ENCODE measurements around the gene ST3GAL4. TPM values are rescaled to one million over a fixed set of nuclear protein-coding genes. Genes with fewer than 3 reads are reported as not detected.

The ST3GAL4 gene
- total and polyA plus RNA-seq, 3 donors from 2014 or later = 102 to 221 (median 212) TPM

DNA sequence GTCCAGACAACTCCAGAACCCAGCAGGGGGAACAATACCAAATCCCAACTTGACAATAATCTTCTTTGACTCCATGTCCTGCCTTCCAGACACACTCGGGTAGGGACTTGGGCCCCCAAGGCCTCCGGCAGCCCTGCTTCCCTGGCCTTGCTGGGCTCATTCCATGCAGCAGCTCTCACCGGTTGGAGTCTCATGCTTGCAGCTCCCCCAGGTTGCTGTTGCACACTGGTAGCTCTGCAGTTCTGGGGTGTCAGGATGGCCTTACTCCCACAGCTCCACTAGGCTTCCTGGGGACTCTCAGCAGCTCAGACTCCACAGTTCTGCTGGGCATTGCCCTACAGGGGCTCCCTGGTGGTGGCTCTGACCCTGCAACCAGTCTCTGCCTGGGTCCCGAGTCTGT is 42.8 kb downstream of the ST3GAL4 start:
- DNase-seq = no peak
- intact Hi-C loops (cut with DNase I; ENCODE audit: low total_unique reads) = no loop called here
- H3K9me3 ChIP-seq = no peaks in the 10 kb centered on the region
- TF ChIP-seq POLR2A (IDR thresholded peaks at IDR 0.05) = no peak
- TF ChIP-seq, protein P1, sequence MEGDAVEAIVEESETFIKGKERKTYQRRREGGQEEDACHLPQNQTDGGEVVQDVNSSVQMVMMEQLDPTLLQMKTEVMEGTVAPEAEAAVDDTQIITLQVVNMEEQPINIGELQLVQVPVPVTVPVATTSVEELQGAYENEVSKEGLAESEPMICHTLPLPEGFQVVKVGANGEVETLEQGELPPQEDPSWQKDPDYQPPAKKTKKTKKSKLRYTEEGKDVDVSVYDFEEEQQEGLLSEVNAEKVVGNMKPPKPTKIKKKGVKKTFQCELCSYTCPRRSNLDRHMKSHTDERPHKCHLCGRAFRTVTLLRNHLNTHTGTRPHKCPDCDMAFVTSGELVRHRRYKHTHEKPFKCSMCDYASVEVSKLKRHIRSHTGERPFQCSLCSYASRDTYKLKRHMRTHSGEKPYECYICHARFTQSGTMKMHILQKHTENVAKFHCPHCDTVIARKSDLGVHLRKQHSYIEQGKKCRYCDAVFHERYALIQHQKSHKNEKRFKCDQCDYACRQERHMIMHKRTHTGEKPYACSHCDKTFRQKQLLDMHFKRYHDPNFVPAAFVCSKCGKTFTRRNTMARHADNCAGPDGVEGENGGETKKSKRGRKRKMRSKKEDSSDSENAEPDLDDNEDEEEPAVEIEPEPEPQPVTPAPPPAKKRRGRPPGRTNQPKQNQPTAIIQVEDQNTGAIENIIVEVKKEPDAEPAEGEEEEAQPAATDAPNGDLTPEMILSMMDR (IDR thresholded peaks at IDR 0.05) = no peak
- no peak overlapping the region for H3K27ac ChIP-seq
- no peaks in the 10 kb centered on the region for H3K36me3 ChIP-seq (ENCODE audit: low read depth, missing control alignments)
- no peak overlapping the region for H3K4me3 ChIP-seq
- 57 to 72% methylated on average over 2 to 4 of the region's 4 CpGs for WGBS, 2 donors
- peaks cover 73% of the 10 kb centered on the region for H3K4me1 ChIP-seq
- no peaks in the 10 kb centered on the region for H3K27me3 ChIP-seq

DNA sequence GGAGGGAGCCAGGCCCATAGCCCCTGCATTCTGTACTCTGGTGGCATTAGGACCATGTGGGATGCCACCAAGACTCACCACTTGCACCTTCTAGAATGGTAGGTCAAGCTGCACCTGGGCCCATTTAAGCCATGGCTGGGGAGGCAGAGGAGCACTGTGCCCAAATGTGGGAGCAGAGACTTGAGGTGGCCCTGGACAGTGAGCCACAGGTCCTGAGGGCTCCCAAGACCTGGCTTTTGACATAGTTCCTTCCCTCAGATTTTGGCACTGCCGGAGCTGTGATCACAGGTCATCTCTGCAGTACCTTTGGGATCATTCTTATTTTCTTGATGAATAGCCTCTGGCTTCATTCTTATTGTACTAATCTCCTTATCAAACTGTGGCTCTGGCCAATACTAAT is 43.2 kb downstream of the ST3GAL4 start:
- Histone ChIP-seq H3K27ac (no peak overlapping the region), H3K4me1 (peaks cover 73% of the 10 kb centered on the region), H3K9me3 (no peaks in the 10 kb centered on the region), H3K27me3 (no peaks in the 10 kb centered on the region), H3K36me3 (ENCODE audit: low read depth, missing control alignments) (no peaks in the 10 kb centered on the region), H3K4me3 (no peak overlapping the region)
- DNase-seq = no peak
- intact Hi-C loops (cut with DNase I; ENCODE audit: low total_unique reads) = no loop called here
- 85 to 100% methylated on average over 1 of the region's 1 CpG for WGBS, 2 donors
- TF ChIP-seq, protein P1 (IDR thresholded peaks at IDR 0.05) = no peak
- TF ChIP-seq POLR2A (IDR thresholded peaks at IDR 0.05) = no peak

DNA sequence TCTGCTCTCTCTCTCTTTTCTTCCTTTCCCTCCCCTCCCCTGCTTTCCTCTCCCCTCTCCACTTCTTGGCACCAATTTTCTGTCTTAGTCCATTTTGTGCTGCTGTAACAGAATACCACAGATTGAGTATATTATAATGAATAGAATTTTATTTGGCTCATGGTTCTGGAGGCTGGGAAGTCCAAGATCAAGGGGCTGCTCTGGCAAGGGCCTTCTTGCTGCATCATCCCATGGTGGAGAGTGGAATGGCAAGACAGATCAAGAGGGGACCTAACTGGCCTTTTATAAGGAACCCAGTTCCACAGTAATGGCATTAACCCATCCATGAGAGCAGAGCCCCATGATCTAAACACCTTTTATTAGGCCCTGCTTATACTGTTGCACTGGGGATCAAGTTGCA is 44.5 kb downstream of the ST3GAL4 start:
- Histone ChIP-seq H3K4me1 (peaks cover 71% of the 10 kb centered on the region), H3K27me3 (no peaks in the 10 kb centered on the region), H3K4me3 (no peak overlapping the region), H3K36me3 (ENCODE audit: low read depth, missing control alignments) (no peaks in the 10 kb centered on the region), H3K9me3 (no peaks in the 10 kb centered on the region), H3K27ac (peak overlapping the region in 1 of 2 donors; percentile 77)
- TF ChIP-seq, protein P1 (IDR thresholded peaks at IDR 0.05) = no peak
- TF ChIP-seq POLR2A (IDR thresholded peaks at IDR 0.05) = no peak
- no peak for DNase-seq
- intact Hi-C loops (cut with DNase I; ENCODE audit: low total_unique reads) = no loop called here

DNA sequence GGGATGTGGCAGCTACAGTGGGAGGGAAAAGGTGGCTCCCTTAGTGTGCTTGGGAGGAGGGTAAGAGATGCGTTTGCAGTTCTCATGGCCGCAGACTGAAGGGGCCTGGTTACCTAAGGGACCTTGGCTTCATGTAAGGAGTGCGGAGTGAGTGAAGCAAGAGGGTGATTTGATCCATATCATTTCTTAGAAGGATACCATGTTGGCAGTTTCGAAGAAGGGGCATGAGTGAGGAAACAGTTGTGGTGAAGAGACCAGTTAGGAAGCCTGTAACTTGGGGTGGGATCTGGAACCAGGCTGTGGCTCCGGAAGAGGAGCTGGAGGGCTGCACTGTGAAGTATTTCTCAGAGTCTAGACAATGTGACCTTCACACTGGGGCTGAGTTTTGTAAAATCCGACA is 45.0 kb downstream of the ST3GAL4 start:
- 71 to 74% methylated on average over 6 of the region's 6 CpGs for WGBS, 2 donors
- Histone ChIP-seq H3K27me3 (no peaks in the 10 kb centered on the region), H3K36me3 (ENCODE audit: low read depth, missing control alignments) (no peaks in the 10 kb centered on the region), H3K27ac (peak overlapping the region in 1 of 2 donors; percentile 77), H3K4me3 (no peak overlapping the region), H3K9me3 (no peaks in the 10 kb centered on the region), H3K4me1 (peaks cover 67% of the 10 kb centered on the region)
- TF ChIP-seq, protein P1 (IDR thresholded peaks at IDR 0.05) = no peak
- no peak for TF ChIP-seq POLR2A (IDR thresholded peaks at IDR 0.05)
- no peak for DNase-seq
- intact Hi-C loops (cut with DNase I; ENCODE audit: low total_unique reads) = no loop called here

DNA sequence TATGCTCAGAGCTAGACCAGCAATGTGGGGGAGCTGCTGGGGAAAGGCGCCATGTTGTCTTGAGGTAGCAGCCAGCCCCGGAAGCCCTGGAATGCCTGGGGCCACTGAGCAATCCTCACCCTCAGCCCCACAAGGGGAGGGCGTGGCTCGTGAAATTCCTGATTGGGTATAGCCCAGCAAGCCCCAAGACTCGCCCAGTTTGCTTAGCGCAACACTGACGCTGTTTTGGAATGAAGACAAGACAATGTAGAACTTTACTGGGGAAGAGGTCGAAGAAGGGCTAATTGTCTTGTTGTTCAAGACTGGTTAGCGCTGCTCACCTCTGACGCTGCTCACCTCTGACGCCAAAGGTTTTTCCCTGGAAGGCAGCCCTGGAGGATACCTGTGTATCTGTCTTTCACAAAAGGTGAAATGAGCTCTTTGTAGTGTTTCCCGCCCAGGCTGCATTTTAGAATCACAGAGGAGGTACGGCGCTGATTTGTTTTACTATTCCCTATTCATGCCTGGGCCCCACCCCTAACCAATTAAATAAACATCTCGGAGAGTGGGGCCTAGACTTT is 47.6 kb downstream of the ST3GAL4 start:
- intact Hi-C loops (cut with DNase I; ENCODE audit: low total_unique reads) = no loop called here
- H3K27ac ChIP-seq = peak overlapping the region in 1 of 2 donors; percentile 55
- no peaks in the 10 kb centered on the region for H3K36me3 ChIP-seq (ENCODE audit: low read depth, missing control alignments)
- no peaks in the 10 kb centered on the region for H3K27me3 ChIP-seq
- DNase-seq = no peak
- 74 to 84% methylated on average over 14 to 15 of the region's 15 CpGs for WGBS, 2 donors
- TF ChIP-seq, protein P1 (IDR thresholded peaks at IDR 0.05) = no peak
- TF ChIP-seq POLR2A (IDR thresholded peaks at IDR 0.05) = no peak
- peaks cover 56% of the 10 kb centered on the region for H3K4me1 ChIP-seq
- H3K4me3 ChIP-seq = no peak overlapping the region
- no peaks in the 10 kb centered on the region for H3K9me3 ChIP-seq

Data from testis (tissue), 3 donors.